Measurements from ENCODE around the gene PNLIP. TPM values are rescaled to one million over a fixed set of nuclear protein-coding genes. Genes with fewer than 3 reads are reported as not detected.

Gene PNLIP
- total RNA-seq, 5 donors from 2014 or later (not counting 1 experiment from before 2014, with no cell fraction given) = 2.3 to 3.1 (median 2.6) TPM; not detected in 2

GRCh38 chr10:116542007-116542677 lies 3.6 kb upstream of the PNLIP start:
- ChIA-PET CTCF (no interaction called here), POLR2A (no interaction called here)
- H3K9me3 Mint-ChIP-seq = peaks cover 0 to 5% (median 3%) of the 10 kb centered on the region in 3 donors

GRCh38 chr10:116545122-116545521 lies 609 bp upstream of the PNLIP start:
- H3K4me1 Mint-ChIP-seq = no peaks in the 10 kb centered on the region
- Histone ChIP-seq H3K27ac (ENCODE audit: low read length) (no peak overlapping the region), H3K4me1 (ENCODE audit: control insufficient read depth in 1 of 2, extremely low read depth in 1 of 2, insufficient read depth in 2 of 2, low read length in 2 of 2) (no peaks in the 10 kb centered on the region), H3K36me3 (ENCODE audit: control insufficient read depth in 2 of 2, extremely low read depth in 1 of 2, insufficient read depth in 1 of 2, low read length in 1 of 2) (no peaks in the 10 kb centered on the region), H3K4me3 (ENCODE audit: control insufficient read depth in 1 of 2, extremely low read depth in 1 of 2, low read length in 1 of 2) (no peak overlapping the region), H3K27me3 (replicated peaks in 1 of 2; ENCODE audit: control insufficient read depth in 2 of 2, extremely low read depth in 1 of 2, insufficient read depth in 2 of 2, low read length in 1 of 2) (no peaks in the 10 kb centered on the region), H3K9me3 (no peaks in the 10 kb centered on the region)
- ChIA-PET POLR2A (no interaction called here), CTCF (no interaction called here)
- DNase-seq = no peak
- WGBS (ENCODE audit: insufficient coverage) = no CpG with 5 or more reads among the region's 1 CpG
- ATAC-seq (replicated peaks in 1 of 4) = no peak
- no peaks in the 10 kb centered on the region for H3K36me3 Mint-ChIP-seq
- H3K9me3 Mint-ChIP-seq = peaks cover 0 to 3% (median 0%) of the 10 kb centered on the region in 3 donors
- no peak overlapping the region for H3K4me3 Mint-ChIP-seq
- no peak overlapping the region for H3K27ac Mint-ChIP-seq
- peaks cover 2 to 7% of the 10 kb centered on the region in 2 donors for H3K27me3 Mint-ChIP-seq

More at GRCh38 chr10:116542007-116542677, 3.6 kb upstream of the PNLIP start:
- H3K27ac Mint-ChIP-seq = no peak overlapping the region
- no peak for DNase-seq
- Histone ChIP-seq H3K36me3 (ENCODE audit: control insufficient read depth in 2 of 2, extremely low read depth in 1 of 2, insufficient read depth in 1 of 2, low read length in 1 of 2) (no peaks in the 10 kb centered on the region), H3K4me1 (ENCODE audit: control insufficient read depth in 1 of 2, extremely low read depth in 1 of 2, insufficient read depth in 2 of 2, low read length in 2 of 2) (no peaks in the 10 kb centered on the region), H3K4me3 (ENCODE audit: control insufficient read depth in 1 of 2, extremely low read depth in 1 of 2, low read length in 1 of 2) (no peak overlapping the region), H3K9me3 (no peaks in the 10 kb centered on the region), H3K27ac (ENCODE audit: low read length) (no peak overlapping the region), H3K27me3 (replicated peaks in 1 of 2; ENCODE audit: control insufficient read depth in 2 of 2, extremely low read depth in 1 of 2, insufficient read depth in 2 of 2, low read length in 1 of 2) (no peaks in the 10 kb centered on the region)
- H3K27me3 Mint-ChIP-seq = peaks cover 2 to 10% of the 10 kb centered on the region in 2 donors
- ATAC-seq (replicated peaks in 1 of 4) = no peak
- H3K4me3 Mint-ChIP-seq = no peak overlapping the region
- no peaks in the 10 kb centered on the region for H3K4me1 Mint-ChIP-seq
- H3K36me3 Mint-ChIP-seq = no peaks in the 10 kb centered on the region

GRCh38 chr10:116548301-116548700 lies 2.6 kb downstream of the PNLIP start:
- CTCF ChIA-PET = no interaction called here
- no peak for DNase-seq

GRCh38 chr10:116553378-116553980 lies 7.7 kb downstream of the PNLIP start:
- no peaks in the 10 kb centered on the region for H3K9me3 ChIP-seq
- H3K9me3 Mint-ChIP-seq = no peaks in the 10 kb centered on the region

More at GRCh38 chr10:116548301-116548700, 2.6 kb downstream of the PNLIP start:
- H3K4me3 Mint-ChIP-seq = no peak overlapping the region
- Histone ChIP-seq H3K36me3 (ENCODE audit: control insufficient read depth in 2 of 2, extremely low read depth in 1 of 2, insufficient read depth in 1 of 2, low read length in 1 of 2) (no peaks in the 10 kb centered on the region), H3K27ac (ENCODE audit: low read length) (no peak overlapping the region), H3K4me3 (ENCODE audit: control insufficient read depth in 1 of 2, extremely low read depth in 1 of 2, low read length in 1 of 2) (no peak overlapping the region), H3K27me3 (replicated peaks in 1 of 2; ENCODE audit: control insufficient read depth in 2 of 2, extremely low read depth in 1 of 2, insufficient read depth in 2 of 2, low read length in 1 of 2) (no peaks in the 10 kb centered on the region), H3K9me3 (no peaks in the 10 kb centered on the region), H3K4me1 (ENCODE audit: control insufficient read depth in 1 of 2, extremely low read depth in 1 of 2, insufficient read depth in 2 of 2, low read length in 2 of 2) (no peaks in the 10 kb centered on the region)
- 89% methylated on average over 4 of the region's 5 CpGs for WGBS (ENCODE audit: insufficient coverage)
- POLR2A ChIA-PET = no interaction called here
- no peak for ATAC-seq (replicated peaks in 1 of 4)
- H3K27me3 Mint-ChIP-seq = peaks cover 0 to 7% of the 10 kb centered on the region in 2 donors
- H3K4me1 Mint-ChIP-seq = no peaks in the 10 kb centered on the region
- H3K9me3 Mint-ChIP-seq = no peaks in the 10 kb centered on the region
- H3K36me3 Mint-ChIP-seq = no peaks in the 10 kb centered on the region
- no peak overlapping the region for H3K27ac Mint-ChIP-seq

DNA sequence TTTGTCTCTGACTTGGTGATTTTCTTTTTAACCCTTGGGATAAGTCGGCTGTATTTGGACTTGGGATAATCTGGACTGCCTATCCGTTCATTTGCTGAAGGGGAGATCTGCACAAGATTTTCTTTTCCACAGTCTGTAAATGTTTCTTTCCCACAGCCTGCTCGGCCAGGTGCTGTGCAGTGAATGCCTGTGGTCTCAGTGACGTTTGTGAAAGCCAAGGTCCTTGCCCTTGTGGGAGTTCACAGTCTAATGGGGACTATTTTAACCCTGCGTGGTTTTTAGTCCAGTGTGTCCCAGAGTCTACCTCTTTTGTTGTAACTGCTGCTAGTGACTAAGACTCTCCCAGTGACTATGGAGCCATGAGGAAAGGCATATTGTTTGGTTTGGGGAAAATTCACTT lies 8.9 kb downstream of the PNLIP start:
- H3K36me3 ChIP-seq (ENCODE audit: control insufficient read depth in 2 of 2, extremely low read depth in 1 of 2, insufficient read depth in 1 of 2, low read length in 1 of 2) = no peaks in the 10 kb centered on the region
- Mint-ChIP-seq H3K27ac (no peak overlapping the region), H3K4me1 (no peaks in the 10 kb centered on the region), H3K9me3 (no peaks in the 10 kb centered on the region), H3K4me3 (no peak overlapping the region), H3K27me3 (no peaks in the 10 kb centered on the region), H3K36me3 (no peaks in the 10 kb centered on the region)
- 31% methylated on average over 2 of the region's 5 CpGs for WGBS (ENCODE audit: insufficient coverage)
- H3K4me3 ChIP-seq (ENCODE audit: control insufficient read depth in 1 of 2, extremely low read depth in 1 of 2, low read length in 1 of 2) = no peak overlapping the region
- H3K27ac ChIP-seq (ENCODE audit: low read length) = no peak overlapping the region
- no peak for DNase-seq
- no peaks in the 10 kb centered on the region for H3K27me3 ChIP-seq (replicated peaks in 1 of 2; ENCODE audit: control insufficient read depth in 2 of 2, extremely low read depth in 1 of 2, insufficient read depth in 2 of 2, low read length in 1 of 2)
- H3K4me1 ChIP-seq (ENCODE audit: control insufficient read depth in 1 of 2, extremely low read depth in 1 of 2, insufficient read depth in 2 of 2, low read length in 2 of 2) = no peaks in the 10 kb centered on the region
- H3K9me3 ChIP-seq = no peaks in the 10 kb centered on the region
- no peak for ATAC-seq (replicated peaks in 1 of 4)
- ChIA-PET POLR2A (no interaction called here), CTCF (no interaction called here)

More at GRCh38 chr10:116553378-116553980, 7.7 kb downstream of the PNLIP start:
- DNase-seq (no peak), ATAC-seq (replicated peaks in 1 of 4) (no peak)
- Mint-ChIP-seq H3K36me3 (no peaks in the 10 kb centered on the region), H3K27me3 (no peaks in the 10 kb centered on the region), H3K4me3 (no peak overlapping the region), H3K27ac (no peak overlapping the region), H3K4me1 (no peaks in the 10 kb centered on the region)
- WGBS (ENCODE audit: insufficient coverage) = 97% methylated on average over 6 of the region's 13 CpGs
- no peak overlapping the region for H3K27ac ChIP-seq (ENCODE audit: low read length)
- H3K36me3 ChIP-seq (ENCODE audit: control insufficient read depth in 2 of 2, extremely low read depth in 1 of 2, insufficient read depth in 1 of 2, low read length in 1 of 2) = no peaks in the 10 kb centered on the region
- no peaks in the 10 kb centered on the region for H3K27me3 ChIP-seq (replicated peaks in 1 of 2; ENCODE audit: control insufficient read depth in 2 of 2, extremely low read depth in 1 of 2, insufficient read depth in 2 of 2, low read length in 1 of 2)
- ChIA-PET POLR2A (no interaction called here), CTCF (no interaction called here)
- no peaks in the 10 kb centered on the region for H3K4me1 ChIP-seq (ENCODE audit: control insufficient read depth in 1 of 2, extremely low read depth in 1 of 2, insufficient read depth in 2 of 2, low read length in 2 of 2)
- H3K4me3 ChIP-seq (ENCODE audit: control insufficient read depth in 1 of 2, extremely low read depth in 1 of 2, low read length in 1 of 2) = no peak overlapping the region

DNA sequence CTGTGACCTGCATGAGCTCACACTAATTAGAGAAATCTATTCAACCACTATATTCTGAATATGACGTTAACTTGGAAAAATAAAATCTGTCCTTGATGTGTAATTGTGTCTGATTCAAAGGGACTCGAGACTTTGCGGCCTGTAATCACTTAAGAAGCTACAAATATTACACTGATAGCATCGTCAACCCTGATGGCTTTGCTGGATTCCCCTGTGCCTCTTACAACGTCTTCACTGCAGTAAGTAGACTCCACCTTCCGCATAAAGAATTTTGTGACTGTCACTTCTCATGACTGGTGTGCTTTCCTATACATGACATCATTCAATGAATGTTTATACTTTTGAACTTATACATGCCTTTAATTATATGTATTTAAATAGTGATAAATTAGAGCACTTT lies 10.1 kb downstream of the PNLIP start:
- DNase-seq (no peak), ATAC-seq (replicated peaks in 1 of 4) (no peak)
- no peaks in the 10 kb centered on the region for H3K27me3 Mint-ChIP-seq
- no peaks in the 10 kb centered on the region for H3K9me3 ChIP-seq
- POLR2A ChIA-PET = no interaction called here
- no peaks in the 10 kb centered on the region for H3K9me3 Mint-ChIP-seq
- CTCF ChIA-PET = no interaction called here
- no peaks in the 10 kb centered on the region for H3K4me1 Mint-ChIP-seq
- no peaks in the 10 kb centered on the region for H3K27me3 ChIP-seq (replicated peaks in 1 of 2; ENCODE audit: control insufficient read depth in 2 of 2, extremely low read depth in 1 of 2, insufficient read depth in 2 of 2, low read length in 1 of 2)
- 60% methylated on average over 2 of the region's 6 CpGs for WGBS (ENCODE audit: insufficient coverage)
- H3K27ac ChIP-seq (ENCODE audit: low read length) = no peak overlapping the region
- no peak overlapping the region for H3K27ac Mint-ChIP-seq
- no peak overlapping the region for H3K4me3 Mint-ChIP-seq
- H3K36me3 Mint-ChIP-seq = no peaks in the 10 kb centered on the region
- H3K4me3 ChIP-seq (ENCODE audit: control insufficient read depth in 1 of 2, extremely low read depth in 1 of 2, low read length in 1 of 2) = no peak overlapping the region
- no peaks in the 10 kb centered on the region for H3K4me1 ChIP-seq (ENCODE audit: control insufficient read depth in 1 of 2, extremely low read depth in 1 of 2, insufficient read depth in 2 of 2, low read length in 2 of 2)
- H3K36me3 ChIP-seq (ENCODE audit: control insufficient read depth in 2 of 2, extremely low read depth in 1 of 2, insufficient read depth in 1 of 2, low read length in 1 of 2) = no peaks in the 10 kb centered on the region
